Loucy (cell line): ENCODE measurements around the gene AGPS.

Experiments used
- H2AFZ ChIP-seq: fragments of 200-600 bp; sonication (generic); 2 replicates; pipeline ENCODE4 v1.6.0; 2016; ENCODE audit warnings: antibody characterized with exemption, mild to moderate bottlenecking, low read length, moderate library complexity
- H3F3A ChIP-seq: fragments of 200-600 bp; 2 replicates; pipeline ENCODE4 v1.6.0; 2016; ENCODE audit warnings: antibody characterized with exemption, low read depth, mild to moderate bottlenecking
- H3K27me3 ChIP-seq: fragments of 200-600 bp; sonication (generic); 2 replicates; pipeline ENCODE4 v1.6.1; 2014; ENCODE audit warnings: low read length, mild to moderate bottlenecking; ENCODE audit not compliant: insufficient read depth, poor library complexity, severe bottlenecking
- H3K36me3 ChIP-seq: fragments of 200-600 bp; sonication (generic); 2 replicates; pipeline ENCODE4 v1.6.1; 2016; ENCODE audit warnings: low read length; ENCODE audit not compliant: insufficient read depth
- H3K4me1 ChIP-seq: fragments of 200-600 bp; sonication (generic); 2 replicates; pipeline ENCODE4 v1.5.1; 2014; ENCODE audit warnings: low read length, mild to moderate bottlenecking; ENCODE audit not compliant: insufficient read depth, poor library complexity, severe bottlenecking
- H3K4me2 ChIP-seq: fragments of 200-600 bp; sonication (generic); 2 replicates; pipeline ENCODE4 v1.6.0; 2014; ENCODE audit warnings: antibody characterized with exemption, low read length, low read depth, mild to moderate bottlenecking; ENCODE audit not compliant: poor library complexity, severe bottlenecking
- H3K4me3 ChIP-seq: fragments of 200-600 bp; sonication (generic); 2 replicates; pipeline ENCODE4 v1.5.1; 2014; ENCODE audit warnings: low read length, mild to moderate bottlenecking, mixed read lengths; ENCODE audit not compliant: poor library complexity, severe bottlenecking
- H3K79me2 ChIP-seq: fragments of 200-600 bp; sonication (generic); 2 replicates; pipeline ENCODE4 v1.6.1; 2014; ENCODE audit warnings: low read length; ENCODE audit not compliant: insufficient read depth
- H3K9ac ChIP-seq: fragments of 200-600 bp; sonication (generic); 2 replicates; pipeline ENCODE4 v1.6.0; 2014; ENCODE audit warnings: mild to moderate bottlenecking, low read depth, low read length, moderate library complexity; ENCODE audit not compliant: poor library complexity, severe bottlenecking
- H3K9me2 ChIP-seq: fragments of 200-600 bp; sonication (generic); replicated peaks from 2 replicates; pipeline ENCODE4 v1.6.1; 2016; ENCODE audit warnings: low read depth, low read length, mixed read lengths
- H3K9me3 ChIP-seq: fragments of 200-600 bp; sonication (generic); 2 replicates; pipeline ENCODE4 v1.6.1; 2014; ENCODE audit warnings: mild to moderate bottlenecking, antibody characterized with exemption, low read length, low read depth; ENCODE audit not compliant: insufficient read depth
- H4K20me1 ChIP-seq: fragments of 200-600 bp; sonication (generic); 2 replicates; pipeline ENCODE4 v1.6.0; 2014; ENCODE audit warnings: antibody characterized with exemption, low read length, mild to moderate bottlenecking; ENCODE audit not compliant: insufficient read depth, poor library complexity, severe bottlenecking
- EZH2phosphoT487 ChIP-seq: fragments of 200-600 bp; IDR thresholded peaks from 2 replicates; pipeline ENCODE4 v1.6.1; 2018; ENCODE audit warnings: antibody characterized with exemption, mild to moderate bottlenecking, moderate library complexity, borderline replicate concordance
- TF ChIP-seq, protein P1 (sequence below): fragments of 200-600 bp; sonication (generic); conservative IDR thresholded peaks from 2 replicates; pipeline ENCODE4 v1.5.1; 2014; ENCODE audit warnings: mild to moderate bottlenecking, antibody characterized with exemption, low read length

The AGPS gene

DNA sequence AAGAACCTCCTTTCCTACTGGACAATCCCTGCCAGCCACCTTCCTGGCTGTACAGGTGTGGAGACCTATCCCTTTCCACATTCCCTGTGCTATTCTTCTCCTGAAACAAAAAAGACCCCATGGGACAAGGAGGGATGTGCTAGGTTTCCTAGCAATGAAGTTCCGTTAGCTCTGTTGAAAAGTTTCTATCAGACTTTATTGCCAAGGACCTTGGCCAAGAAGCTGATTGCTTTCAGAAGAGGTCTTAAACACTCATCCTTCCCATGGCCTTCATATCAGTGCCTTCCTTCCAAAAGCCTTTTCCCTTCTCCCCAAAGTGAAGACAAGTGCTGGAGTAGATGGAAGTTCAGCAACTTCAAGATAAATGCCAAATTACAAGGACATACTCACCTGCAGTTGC lies 194.8 kb downstream of the AGPS start:
- no peak overlapping the region for H3K4me3 ChIP-seq
- no peak overlapping the region for H3K9ac ChIP-seq
- no peaks in the 10 kb centered on the region for H3K4me1 ChIP-seq
- H3F3A ChIP-seq, result no peaks in the 10 kb centered on the region
- TF ChIP-seq EZH2phosphoT487, result no peak
- TF ChIP-seq, protein P1, sequence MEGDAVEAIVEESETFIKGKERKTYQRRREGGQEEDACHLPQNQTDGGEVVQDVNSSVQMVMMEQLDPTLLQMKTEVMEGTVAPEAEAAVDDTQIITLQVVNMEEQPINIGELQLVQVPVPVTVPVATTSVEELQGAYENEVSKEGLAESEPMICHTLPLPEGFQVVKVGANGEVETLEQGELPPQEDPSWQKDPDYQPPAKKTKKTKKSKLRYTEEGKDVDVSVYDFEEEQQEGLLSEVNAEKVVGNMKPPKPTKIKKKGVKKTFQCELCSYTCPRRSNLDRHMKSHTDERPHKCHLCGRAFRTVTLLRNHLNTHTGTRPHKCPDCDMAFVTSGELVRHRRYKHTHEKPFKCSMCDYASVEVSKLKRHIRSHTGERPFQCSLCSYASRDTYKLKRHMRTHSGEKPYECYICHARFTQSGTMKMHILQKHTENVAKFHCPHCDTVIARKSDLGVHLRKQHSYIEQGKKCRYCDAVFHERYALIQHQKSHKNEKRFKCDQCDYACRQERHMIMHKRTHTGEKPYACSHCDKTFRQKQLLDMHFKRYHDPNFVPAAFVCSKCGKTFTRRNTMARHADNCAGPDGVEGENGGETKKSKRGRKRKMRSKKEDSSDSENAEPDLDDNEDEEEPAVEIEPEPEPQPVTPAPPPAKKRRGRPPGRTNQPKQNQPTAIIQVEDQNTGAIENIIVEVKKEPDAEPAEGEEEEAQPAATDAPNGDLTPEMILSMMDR, result no peak
- H4K20me1 ChIP-seq, result no peaks in the 10 kb centered on the region
- no peaks in the 10 kb centered on the region for H3K79me2 ChIP-seq
- H3K36me3 ChIP-seq, result no peaks in the 10 kb centered on the region
- H2AFZ ChIP-seq, result no peak overlapping the region
- H3K9me3 ChIP-seq, result no peaks in the 10 kb centered on the region
- no peaks in the 10 kb centered on the region for H3K9me2 ChIP-seq
- H3K27me3 ChIP-seq, result no peaks in the 10 kb centered on the region
- no peak overlapping the region for H3K4me2 ChIP-seq

DNA sequence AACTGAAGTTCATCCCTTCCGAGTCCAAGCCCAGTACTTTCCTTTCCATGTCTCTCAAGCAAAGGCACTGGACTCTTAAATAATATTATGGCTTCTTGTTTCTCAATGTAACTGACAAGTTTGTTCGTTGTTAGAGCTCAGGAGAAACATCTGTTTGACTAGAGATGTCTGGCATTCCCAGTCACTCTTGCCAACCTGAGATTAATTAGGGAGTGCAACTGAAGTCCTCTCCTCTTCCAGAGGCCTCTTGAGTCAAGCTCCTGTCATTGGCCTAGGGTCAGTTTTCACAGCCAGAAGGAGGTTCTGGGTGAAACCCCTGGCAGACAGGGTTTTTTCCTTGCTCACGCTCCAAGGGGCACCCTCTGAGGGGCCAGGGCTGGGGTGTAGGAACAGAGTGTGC lies 196.1 kb downstream of the AGPS start:
- no peaks in the 10 kb centered on the region for H3K79me2 ChIP-seq
- TF ChIP-seq, protein P1, result no peak
- TF ChIP-seq EZH2phosphoT487, result no peak
- no peak overlapping the region for H3K4me3 ChIP-seq
- H3K9me3 ChIP-seq, result no peaks in the 10 kb centered on the region
- no peaks in the 10 kb centered on the region for H3K36me3 ChIP-seq
- H3K4me2 ChIP-seq, result no peak overlapping the region
- H3K9ac ChIP-seq, result no peak overlapping the region
- no peaks in the 10 kb centered on the region for H4K20me1 ChIP-seq
- H3K9me2 ChIP-seq, result no peaks in the 10 kb centered on the region
- no peak overlapping the region for H2AFZ ChIP-seq
- no peaks in the 10 kb centered on the region for H3K4me1 ChIP-seq
- no peaks in the 10 kb centered on the region for H3K27me3 ChIP-seq
- H3F3A ChIP-seq, result no peaks in the 10 kb centered on the region

DNA sequence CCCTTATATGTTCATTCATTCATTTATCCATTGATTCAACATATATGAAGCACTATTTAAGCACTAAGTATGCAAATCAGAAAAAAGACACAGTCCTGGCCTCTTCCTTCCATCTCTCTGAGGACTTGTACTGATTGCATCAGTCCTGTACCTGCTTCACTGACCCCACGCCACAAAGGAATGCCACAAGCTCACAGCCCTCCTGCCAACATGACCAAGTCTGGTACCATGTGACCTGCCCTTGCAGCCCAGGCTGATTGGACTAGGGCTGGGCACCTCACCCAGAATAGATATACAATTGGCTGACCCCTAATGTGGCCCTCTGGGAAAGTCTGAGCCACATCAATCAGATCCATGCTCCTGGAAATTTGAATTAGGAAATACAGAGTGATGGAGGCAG lies 196.6 kb downstream of the AGPS start:
- no peaks in the 10 kb centered on the region for H3K9me2 ChIP-seq
- H3K79me2 ChIP-seq, result no peaks in the 10 kb centered on the region
- H3K36me3 ChIP-seq, result no peaks in the 10 kb centered on the region
- TF ChIP-seq EZH2phosphoT487, result no peak
- TF ChIP-seq, protein P1, result no peak
- no peaks in the 10 kb centered on the region for H3K27me3 ChIP-seq
- no peaks in the 10 kb centered on the region for H3F3A ChIP-seq
- no peaks in the 10 kb centered on the region for H3K9me3 ChIP-seq
- no peaks in the 10 kb centered on the region for H4K20me1 ChIP-seq
- no peak overlapping the region for H3K4me2 ChIP-seq
- no peak overlapping the region for H3K9ac ChIP-seq
- no peaks in the 10 kb centered on the region for H3K4me1 ChIP-seq
- H3K4me3 ChIP-seq, result no peak overlapping the region
- H2AFZ ChIP-seq, result no peak overlapping the region
